ENCODE measurements around the gene MS4A4A. TPM values are rescaled to one million over a fixed set of nuclear protein-coding genes. Genes with fewer than 3 reads are reported as not detected.

The MS4A4A gene
- total and polyA plus RNA-seq, 2 of the 13 experiments (the other 11 are each of a cell fraction or from before 2014, with no cell fraction given): not detected

GRCh38 chr11:60241786-60242185 is 38.7 kb upstream of the MS4A4A start:
- TF ChIP-seq ZMAT3 (CRISPR knock-in tag; conservative IDR thresholded peaks at IDR 0.05) (no peak), MXD4 (CRISPR knock-in tag; IDR thresholded peaks at IDR 0.05) (no peak), NFIC (IDR thresholded peaks at IDR 0.05; ENCODE audit: low read length) (no peak), HNF4A (CRISPR knock-in tag; IDR thresholded peaks at IDR 0.05) (no peak), TEF (CRISPR knock-in tag; IDR thresholded peaks at IDR 0.05) (no peak)
- intact Hi-C loops (cut with micrococcal nuclease; ENCODE audit: unreplicated experiment) (no loop called here), in situ Hi-C loops (cut with HindIII; ENCODE audit: extremely low pct_ligation_motif_present, low pct_unique_long_range_greater_than_20kb) (no loop called here)
- no peak overlapping the region for H3K9ac ChIP-seq (ENCODE audit: insufficient read depth, low read depth, low read length)
- FAIRE-seq: no peak
- no peaks in the 10 kb centered on the region for H3K36me3 ChIP-seq (replicated peaks in 1 of 2; ENCODE audit: control insufficient read depth in 1 of 2, insufficient read depth in 2 of 2, low read length in 2 of 2)
- H3K27ac ChIP-seq (ENCODE audit: extremely low read length, insufficient read depth, low read length): no peak overlapping the region
- no peaks in the 10 kb centered on the region for H4K20me1 ChIP-seq (ENCODE audit: insufficient read depth, low read length)
- H3K9me3 ChIP-seq (ENCODE audit: low read length): no peaks in the 10 kb centered on the region
- H2AFZ ChIP-seq (ENCODE audit: low read length): no peak overlapping the region
- no peaks in the 10 kb centered on the region for H3K79me2 ChIP-seq (ENCODE audit: insufficient read depth, low read length)
- no peak overlapping the region for H3K4me3 ChIP-seq (replicated peaks in 1 of 3; ENCODE audit: insufficient read depth in 1 of 3, low read depth in 2 of 3, low read length in 3 of 3)
- H3K4me1 ChIP-seq (ENCODE audit: insufficient read depth, low read length): no peaks in the 10 kb centered on the region
- H3K4me2 ChIP-seq (ENCODE audit: low read depth, low read length): no peak overlapping the region
- ChIA-PET CTCF (ENCODE audit: low intra/inter-chr PET ratio, low total read pairs) (no interaction called here), POLR2A (no interaction called here)
- no peaks in the 10 kb centered on the region for H3K27me3 ChIP-seq (ENCODE audit: control insufficient read depth in 1 of 2, insufficient read depth in 2 of 2, low read length in 2 of 2)
- ATAC-seq: no peak
- BruUV-seq (replicated peaks): no TSS peak
- WGBS (ENCODE audit: low lambda C conversion rate): 9% methylated on average over 3 of the region's 3 CpGs
- no peak for DNase-seq (ENCODE audit: low spot score)

GRCh38 chr11:60242740-60243239 is 37.7 kb upstream of the MS4A4A start, which contains the start of gene MS4A4E:
MS4A4E (minus strand) TSS chr11:60243137; CDS start chr11:60230055, 13,082 bp downstream.
- ChIA-PET POLR2A (no interaction called here), CTCF (ENCODE audit: low intra/inter-chr PET ratio, low total read pairs) (no interaction called here)
- H2AFZ ChIP-seq (ENCODE audit: low read length): no peak within 1 kb of the TSS
- no peak within 1 kb of the TSS for H3K4me3 ChIP-seq (replicated peaks in 1 of 3; ENCODE audit: insufficient read depth in 1 of 3, low read depth in 2 of 3, low read length in 3 of 3)
- no peak within 1 kb of the TSS for H3K9ac ChIP-seq (ENCODE audit: insufficient read depth, low read depth, low read length)
- no peaks in the 10 kb centered on the region for H3K4me1 ChIP-seq (ENCODE audit: insufficient read depth, low read length)
- in situ Hi-C loops (cut with HindIII; ENCODE audit: extremely low pct_ligation_motif_present, low pct_unique_long_range_greater_than_20kb) (no loop called here), intact Hi-C loops (cut with micrococcal nuclease; ENCODE audit: unreplicated experiment) (no loop called here)
- no peaks in the 10 kb centered on the region for H3K9me3 ChIP-seq (ENCODE audit: low read length)
- DNase-seq (ENCODE audit: low spot score): no peak
- no peaks in the 10 kb centered on the region for H3K27me3 ChIP-seq (ENCODE audit: control insufficient read depth in 1 of 2, insufficient read depth in 2 of 2, low read length in 2 of 2)
- no peak for ATAC-seq
- WGBS (ENCODE audit: low lambda C conversion rate): 41% methylated on average over 5 of the region's 5 CpGs
- no TSS peak for BruUV-seq (replicated peaks)
- no peak for FAIRE-seq
- no peak within 1 kb of the TSS for H3K4me2 ChIP-seq (ENCODE audit: low read depth, low read length)
- no peaks in the 10 kb centered on the region for H3K36me3 ChIP-seq (replicated peaks in 1 of 2; ENCODE audit: control insufficient read depth in 1 of 2, insufficient read depth in 2 of 2, low read length in 2 of 2)
- H4K20me1 ChIP-seq (ENCODE audit: insufficient read depth, low read length): no peaks in the 10 kb centered on the region
- H3K27ac ChIP-seq (ENCODE audit: extremely low read length, insufficient read depth, low read length): no peak within 1 kb of the TSS
- H3K79me2 ChIP-seq (ENCODE audit: insufficient read depth, low read length): no peaks in the 10 kb centered on the region
- TF ChIP-seq ZNF234 (CRISPR knock-in tag; conservative IDR thresholded peaks at IDR 0.05): no peak
- no peak for TF ChIP-seq ZNF326 (CRISPR knock-in tag; IDR thresholded peaks at IDR 0.05; ENCODE audit: borderline replicate concordance)
- no peak for TF ChIP-seq SMAD9 (CRISPR knock-in tag; IDR thresholded peaks at IDR 0.05)
- no peak for TF ChIP-seq KDM3A (CRISPR knock-in tag; IDR thresholded peaks at IDR 0.05; ENCODE audit: low read depth)
- TF ChIP-seq SP1 (IDR thresholded peaks at IDR 0.05): no peak
- no peak for TF ChIP-seq SP1 (CRISPR knock-in tag; IDR thresholded peaks at IDR 0.05)
- no peak for TF ChIP-seq POLR2AphosphoS5 (IDR thresholded peaks at IDR 0.05; ENCODE audit: low read depth, low read length)
- TF ChIP-seq FUBP1 (CRISPR knock-in tag; IDR thresholded peaks at IDR 0.05; ENCODE audit: borderline replicate concordance): no peak
- no peak for TF ChIP-seq ZFP41 (CRISPR knock-in tag; IDR thresholded peaks at IDR 0.05; ENCODE audit: borderline replicate concordance)
- TF ChIP-seq ZNF337 (CRISPR knock-in tag; IDR thresholded peaks at IDR 0.05; ENCODE audit: borderline replicate concordance, low read depth): no peak
- no peak for TF ChIP-seq ATF3 (CRISPR knock-in tag; IDR thresholded peaks at IDR 0.05)
- no peak for TF ChIP-seq ZNF451 (CRISPR knock-in tag; IDR thresholded peaks at IDR 0.05)

All from HepG2 (cell line).